H1 (cell line): ENCODE results near the gene PPP1R3C. TPM values are rescaled to one million over a fixed set of nuclear protein-coding genes. Genes with fewer than 3 reads are reported as not detected.

ENCODE experiments used
- CTCF ChIA-PET: fragments of 300-600 bp; sonication (Branson Sonifier 250); formaldehyde crosslinking; loops from one replicate; lab custom pipeline; 2021; ENCODE audit not compliant: partially characterized antibody; lab: Charles Lee
- POLR2A ChIA-PET: fragments of 300-600 bp; sonication (Branson Sonifier 250); formaldehyde crosslinking; loops from one replicate; lab custom pipeline; 2021; ENCODE audit warnings: inconsistent platforms; ENCODE audit not compliant: partially characterized antibody; lab: Charles Lee
- DNase-seq, 2 experiments: peaks; one replicate each; pipeline versions ENCODE4 v3.0.0 to v3.0.0-alpha.2; 2010 to 2022; ENCODE audit warnings: low spot score in 2 of 2, low read depth in 1 of 2, mixed read lengths in 1 of 2
- FAIRE-seq: peaks from 2 replicates; lab custom pipeline; 2011; peaks lifted over from hg19 to GRCh38; lab: Jason Lieb, UNC
- H2AFZ ChIP-seq: 2 replicates; pipeline ENCODE4 v1.8.1; 2012; ENCODE audit warnings: low read length, inconsistent platforms
- H2AK5ac ChIP-seq: 2 replicates; pipeline ENCODE4 v1.6.1; 2013; ENCODE audit warnings: low read depth, low read length
- H2BK120ac ChIP-seq: replicated peaks from 2 replicates; pipeline ENCODE3; 2013; ENCODE audit warnings: low read depth, low read length, inconsistent platforms
- H2BK12ac ChIP-seq: 2 replicates; pipeline ENCODE4 v1.6.1; 2013; ENCODE audit warnings: low read depth, low read length
- H2BK15ac ChIP-seq: 2 replicates; pipeline ENCODE4 v1.6.1; 2013; ENCODE audit warnings: low read length
- H2BK20ac ChIP-seq: 2 replicates; pipeline ENCODE4 v1.6.1; 2013; ENCODE audit warnings: low read length
- H2BK5ac ChIP-seq: 2 replicates; pipeline ENCODE4 v1.6.1; 2013; ENCODE audit warnings: low read depth, low read length
- H3K14ac ChIP-seq: 2 replicates; pipeline ENCODE4 v1.6.1; 2013; ENCODE audit warnings: inconsistent platforms; ENCODE audit not compliant: insufficient read length
- H3K18ac ChIP-seq: 2 replicates; pipeline ENCODE4 v1.6.1; 2013; ENCODE audit warnings: low read length; ENCODE audit errors: extremely low read depth
- H3K23ac ChIP-seq: 2 replicates; pipeline ENCODE4 v1.6.1; 2013; ENCODE audit warnings: inconsistent platforms; ENCODE audit not compliant: insufficient read length
- H3K23me2 ChIP-seq: 2 replicates; pipeline ENCODE4 v1.6.1; 2013; ENCODE audit warnings: low read depth, low read length
- H3K27ac ChIP-seq: 2 replicates; pipeline ENCODE4 v1.6.1; 2011; ENCODE audit warnings: low read depth, low read length, inconsistent platforms
- H3K27me3 ChIP-seq, 4 experiments: replicated peaks in 1 of 4; 1 replicate in 1 of 4; 2 replicates in 3 of 4; pipeline versions ENCODE4 v1.6.1 to v1.8.1; 2011 to 2013; ENCODE audit warnings: low read length in 3 of 4, mild to moderate bottlenecking in 3 of 4, inconsistent platforms in 2 of 4, mixed read lengths in 2 of 4, moderate library complexity in 1 of 4; ENCODE audit not compliant: control insufficient read depth in 3 of 4, insufficient read depth in 3 of 4; ENCODE audit errors: extremely low read depth in 1 of 4
- H3K36me3 ChIP-seq, 4 experiments: 2 replicates each; pipeline versions ENCODE4 v1.6.1 to v1.8.1; 2011 to 2013; ENCODE audit warnings: mild to moderate bottlenecking in 4 of 4, low read length in 3 of 4, moderate library complexity in 2 of 4, control low read depth in 1 of 4, inconsistent platforms in 1 of 4; ENCODE audit not compliant: insufficient read depth in 4 of 4, control insufficient read depth in 2 of 4
- H3K4ac ChIP-seq: replicated peaks from 2 replicates; pipeline ENCODE3; 2013; ENCODE audit warnings: low read length, low read depth, mixed read lengths, inconsistent platforms; ENCODE audit not compliant: insufficient read length
- H3K4me1 ChIP-seq, 4 experiments: replicated peaks in 1 of 4; 1 replicate in 1 of 4; 2 replicates in 3 of 4; pipeline versions ENCODE4 v1.6.1 to v1.8.1; 2011 to 2013; ENCODE audit warnings: low read length in 3 of 4, inconsistent platforms in 2 of 4, mixed read lengths in 1 of 4; ENCODE audit not compliant: insufficient read depth in 4 of 4, control insufficient read depth in 3 of 4
- H3K4me2 ChIP-seq, 2 experiments: 2 replicates each; pipeline versions ENCODE4 v1.6.1 to v1.8.1; 2011 to 2013; ENCODE audit warnings: low read depth in 2 of 2, low read length in 2 of 2, control low read depth in 1 of 2, inconsistent platforms in 1 of 2, mild to moderate bottlenecking in 1 of 2; ENCODE audit not compliant: insufficient read depth in 1 of 2
- H3K4me3 ChIP-seq, 4 experiments: fragments of 200-600, 300-600 bp in 1 of 4; sonication (generic), shearing (Covaris generic), sonication (Bioruptor Twin) in 1 of 4; 2 replicates each; pipeline versions ENCODE4 v1.5.1 to v1.8.1; 2011 to 2016; ENCODE audit warnings: low read length in 4 of 4, low read depth in 3 of 4, control low read depth in 2 of 4, inconsistent platforms in 2 of 4, mild to moderate bottlenecking in 2 of 4, mixed read lengths in 1 of 4, moderate library complexity in 1 of 4; ENCODE audit not compliant: insufficient read depth in 2 of 4; ENCODE audit errors: extremely low read depth in 1 of 4
- H3K56ac ChIP-seq: replicated peaks from 2 replicates; pipeline ENCODE3; 2013; ENCODE audit warnings: low read depth, mild to moderate bottlenecking, mixed read lengths, low read length, inconsistent platforms; ENCODE audit not compliant: insufficient read length
- H3K79me1 ChIP-seq: 2 replicates; pipeline ENCODE4 v1.6.1; 2013; ENCODE audit warnings: low read depth, low read length, control low read depth
- H3K79me2 ChIP-seq, 2 experiments: 2 replicates each; pipeline versions ENCODE4 v1.6.1 to v1.8.1; 2012 to 2013; ENCODE audit warnings: low read length in 2 of 2, mild to moderate bottlenecking in 2 of 2, inconsistent platforms in 1 of 2; ENCODE audit not compliant: insufficient read depth in 2 of 2, control insufficient read depth in 1 of 2
- H3K9ac ChIP-seq, 4 experiments: replicated peaks in 1 of 4; 1 replicate in 1 of 4; 2 replicates in 3 of 4; pipeline versions ENCODE4 v1.6.1 to v1.8.1; 2011 to 2013; ENCODE audit warnings: low read depth in 3 of 4, low read length in 3 of 4, control low read depth in 2 of 4, mild to moderate bottlenecking in 2 of 4, moderate library complexity in 2 of 4, inconsistent platforms in 1 of 4; ENCODE audit errors: extremely low read depth in 1 of 4
- H3K9me3 ChIP-seq, 2 experiments: 2 replicates each; pipeline versions ENCODE4 v1.6.1 to v1.8.1; 2012 to 2013; ENCODE audit warnings: mild to moderate bottlenecking in 2 of 2, moderate library complexity in 2 of 2, control low read depth in 1 of 2, inconsistent platforms in 1 of 2, low read depth in 1 of 2, low read length in 1 of 2, mixed read lengths in 1 of 2; ENCODE audit not compliant: insufficient read depth in 2 of 2
- H4K20me1 ChIP-seq, 2 experiments: replicated peaks in 1 of 2; 2 replicates each; pipeline versions ENCODE3 to v1.8.1; 2011 to 2013; ENCODE audit warnings: inconsistent platforms in 2 of 2, low read length in 2 of 2, mild to moderate bottlenecking in 1 of 2; ENCODE audit not compliant: insufficient read depth in 2 of 2, control insufficient read depth in 1 of 2
- H4K5ac ChIP-seq: 2 replicates; pipeline ENCODE4 v1.6.1; 2013; ENCODE audit warnings: low read length, low read depth, mixed read lengths, inconsistent platforms; ENCODE audit not compliant: insufficient read length
- H4K8ac ChIP-seq: 2 replicates; pipeline ENCODE4 v1.8.0; 2013; ENCODE audit warnings: mild to moderate bottlenecking, moderate library complexity, low read length, inconsistent platforms; ENCODE audit not compliant: insufficient read depth; ENCODE audit errors: extremely low read depth
- H4K91ac ChIP-seq: replicated peaks from 2 replicates; pipeline ENCODE3; 2013; ENCODE audit warnings: low read length, mixed read lengths, inconsistent platforms; ENCODE audit not compliant: insufficient read length
- EZH2 ChIP-seq: fragments of 200-600 bp; sonication (generic); IDR thresholded peaks from 2 replicates; pipeline ENCODE4 v1.7.1; 2012; ENCODE audit warnings: low read depth, mild to moderate bottlenecking, moderate library complexity, low read length, inconsistent platforms; ENCODE audit not compliant: severe bottlenecking
- GTF2F1 ChIP-seq: IDR thresholded peaks from 2 replicates; pipeline ENCODE4 v1.6.1; 2012; ENCODE audit warnings: low read depth, low read length, improper control_type of control experiment, borderline replicate concordance
- HDAC2 ChIP-seq, 2 experiments: fragments of 300-600 bp in 1 of 2; sonication (generic) in 1 of 2; IDR thresholded peaks; 2 replicates each; pipeline ENCODE4 v1.6.1; 2011 to 2012; ENCODE audit warnings: low read depth in 2 of 2, low read length in 2 of 2, mild to moderate bottlenecking in 2 of 2, moderate library complexity in 2 of 2, borderline replicate concordance in 1 of 2, inconsistent platforms in 1 of 2
- NRF1 ChIP-seq: IDR thresholded peaks from 2 replicates; pipeline ENCODE4 v1.6.1; 2011; ENCODE audit warnings: mild to moderate bottlenecking, low read depth, low read length, improper control_type of control experiment
- PHF8 ChIP-seq: fragments of 200-600 bp; sonication (generic); conservative IDR thresholded peaks from 2 replicates; pipeline ENCODE4 v1.7.1; 2012; ENCODE audit warnings: low read depth, mild to moderate bottlenecking, inconsistent platforms, low read length, moderate library complexity
- POLR2A ChIP-seq, 2 experiments: IDR thresholded peaks; 1 replicate in 1 of 2; 2 replicates in 1 of 2; pipeline ENCODE4 v1.6.1; 2011; ENCODE audit warnings: low read depth in 2 of 2, low read length in 2 of 2, mild to moderate bottlenecking in 2 of 2; ENCODE audit errors: control extremely low read depth in 1 of 2
- SIRT6 ChIP-seq: IDR thresholded peaks from one replicate; pipeline ENCODE4 v1.7.1; 2012; ENCODE audit warnings: low read length, inconsistent platforms
- SRF ChIP-seq: IDR thresholded peaks from 2 replicates; pipeline ENCODE4 v1.6.1; 2011; ENCODE audit warnings: mild to moderate bottlenecking, low read depth, low read length, moderate library complexity
- SUZ12 ChIP-seq: fragments of 200-600 bp; sonication (generic); IDR thresholded peaks from 2 replicates; pipeline ENCODE4 v1.6.1; 2012; ENCODE audit warnings: mild to moderate bottlenecking, inconsistent platforms, low read length, moderate library complexity, mixed read lengths
- TEAD4 ChIP-seq: IDR thresholded peaks from 2 replicates; pipeline ENCODE4 v1.6.1; 2012; ENCODE audit warnings: low read depth, low read length, inconsistent platforms, mixed read lengths
- WGBS, 2 experiments: shearing (Covaris generic) in 1 of 2; methylation state at CpG; one replicate each; pipeline versions ENCODE4 v1.1.6 to v1.1.7; 2013 to 2015; ENCODE audit warnings: low lambda C conversion rate in 2 of 2, mixed read lengths in 2 of 2, inconsistent platforms in 1 of 2, low coverage in 1 of 2, missing lambda C conversion rate in 1 of 2; ENCODE audit not compliant: insufficient replicate concordance in 2 of 2, insufficient coverage in 1 of 2, insufficient read length in 1 of 2; ENCODE audit errors: extremely low coverage in 1 of 2, missing lambda C conversion rate in 1 of 2; 5-methylcytosine and 5-hydroxymethylcytosine counted together
- polyA plus RNA-seq, 7 experiments: library from polyadenylated mRNA; depleted of rRNA in 3 of 7; stranded (reverse) in 5 of 7; unstranded in 2 of 7; fragments of >200 nt in 5 of 7; fragments of 200-250 nt in 2 of 7; gene quantifications; 1 replicate in 5 of 7; 2 replicates in 1 of 7; 4 replicates in 1 of 7; pipeline versions ENCODE4 v1.2.1 to v1.2.3, GENCODE V29; 2011 to 2013; ENCODE audit warnings: missing spikeins in 2 of 7, mixed read lengths in 2 of 7
- total RNA-seq: library from RNA; stranded (reverse); fragmentation: NEBNext Ultra II Directional; extraction: Animal tissue kit (Norgen Biotek cat#: 25700); gene quantifications from 2 replicates; pipeline ENCODE4 v1.2.1, GENCODE V29; 2021
- TF ChIP-seq, protein P1 (sequence below), 3 experiments: IDR thresholded peaks; 1 replicate in 2 of 3; 2 replicates in 1 of 3; pipeline versions ENCODE4 v1.5.1 to v1.6.1; 2011; ENCODE audit warnings: low read length in 3 of 3, mild to moderate bottlenecking in 3 of 3, inconsistent platforms in 2 of 3, low read depth in 1 of 3, moderate library complexity in 1 of 3; ENCODE audit not compliant: insufficient read depth in 1 of 3; ENCODE audit errors: control extremely low read depth in 1 of 3

Gene PPP1R3C
- total and polyA plus RNA-seq, 2 of the 8 experiments (the other 6 are each of a cell fraction or from before 2014, with no cell fraction given), result 1.3 TPM

DNA sequence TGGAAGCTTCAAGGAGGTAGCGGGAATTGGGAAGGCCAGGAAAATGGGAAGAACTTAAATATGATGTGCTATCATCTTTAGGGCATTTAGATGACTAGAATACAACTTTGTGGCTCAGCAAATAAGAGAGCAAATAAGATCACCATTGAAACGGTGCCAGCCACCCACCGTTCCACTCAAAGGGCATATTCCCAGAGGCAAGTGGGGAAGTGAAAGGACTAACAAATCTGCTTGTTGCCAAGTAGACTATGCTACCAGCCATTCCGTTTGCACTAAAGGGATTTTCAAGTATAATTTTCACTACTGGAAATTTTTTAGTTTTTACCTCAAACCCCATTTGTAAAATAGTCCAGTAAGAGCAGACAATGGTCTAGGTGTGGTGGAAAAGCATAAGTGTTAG is 4.0 kb upstream of the PPP1R3C start:
- no peak for FAIRE-seq
- no peaks in the 10 kb centered on the region for H4K20me1 ChIP-seq
- H3K79me1 ChIP-seq, result no peaks in the 10 kb centered on the region
- no peak overlapping the region for H2BK12ac ChIP-seq
- no peak overlapping the region for H2BK20ac ChIP-seq
- H3K36me3 ChIP-seq, result no peaks in the 10 kb centered on the region
- DNase-seq, result no peak
- no peak overlapping the region for H2BK5ac ChIP-seq
- no peak overlapping the region for H3K4me2 ChIP-seq
- POLR2A ChIA-PET, result no interaction called here
- no peak overlapping the region for H3K9ac ChIP-seq
- H4K91ac ChIP-seq, result no peak overlapping the region
- no peak overlapping the region for H2BK120ac ChIP-seq
- no peak overlapping the region for H3K4me3 ChIP-seq
- H3K23me2 ChIP-seq, result peaks cover 3% of the 10 kb centered on the region; the same call in 1 of the 2 replicates
- no peaks in the 10 kb centered on the region for H3K9me3 ChIP-seq
- no peak overlapping the region for H2AK5ac ChIP-seq
- H3K14ac ChIP-seq, result no peak overlapping the region
- 93% methylated on average over 4 of the region's 4 CpGs; no CpG with 5 or more reads in 1 of the 2 experiments for WGBS, 2 experiments
- H3K18ac ChIP-seq, result no peak overlapping the region
- H3K23ac ChIP-seq, result no peak overlapping the region
- peaks cover 0 to 3% (median 3%) of the 10 kb centered on the region in 4 experiments; a peak in 2 of 7 replicates for H3K4me1 ChIP-seq
- no peak overlapping the region for H2BK15ac ChIP-seq
- H2AFZ ChIP-seq, result no peak overlapping the region
- H4K5ac ChIP-seq, result no peak overlapping the region
- no peak overlapping the region for H3K4ac ChIP-seq
- H3K79me2 ChIP-seq, result no peaks in the 10 kb centered on the region
- peaks cover 3 to 25% (median 20%) of the 10 kb centered on the region in 4 experiments for H3K27me3 ChIP-seq
- CTCF ChIA-PET, result interaction anchor here (0.8 to 6.4 kb wide), 16 partner anchors 10 to 338 kb away, joined by 3 to 82 read pairs (median 11); no protein-coding TSS in a partner anchor
- H4K8ac ChIP-seq, result no peak overlapping the region
- no peak overlapping the region for H3K56ac ChIP-seq
- no peak overlapping the region for H3K27ac ChIP-seq
- TF ChIP-seq, protein P1, sequence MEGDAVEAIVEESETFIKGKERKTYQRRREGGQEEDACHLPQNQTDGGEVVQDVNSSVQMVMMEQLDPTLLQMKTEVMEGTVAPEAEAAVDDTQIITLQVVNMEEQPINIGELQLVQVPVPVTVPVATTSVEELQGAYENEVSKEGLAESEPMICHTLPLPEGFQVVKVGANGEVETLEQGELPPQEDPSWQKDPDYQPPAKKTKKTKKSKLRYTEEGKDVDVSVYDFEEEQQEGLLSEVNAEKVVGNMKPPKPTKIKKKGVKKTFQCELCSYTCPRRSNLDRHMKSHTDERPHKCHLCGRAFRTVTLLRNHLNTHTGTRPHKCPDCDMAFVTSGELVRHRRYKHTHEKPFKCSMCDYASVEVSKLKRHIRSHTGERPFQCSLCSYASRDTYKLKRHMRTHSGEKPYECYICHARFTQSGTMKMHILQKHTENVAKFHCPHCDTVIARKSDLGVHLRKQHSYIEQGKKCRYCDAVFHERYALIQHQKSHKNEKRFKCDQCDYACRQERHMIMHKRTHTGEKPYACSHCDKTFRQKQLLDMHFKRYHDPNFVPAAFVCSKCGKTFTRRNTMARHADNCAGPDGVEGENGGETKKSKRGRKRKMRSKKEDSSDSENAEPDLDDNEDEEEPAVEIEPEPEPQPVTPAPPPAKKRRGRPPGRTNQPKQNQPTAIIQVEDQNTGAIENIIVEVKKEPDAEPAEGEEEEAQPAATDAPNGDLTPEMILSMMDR (IDR thresholded peaks at IDR 0.05; ENCODE audit: control extremely low read depth in 1 of 3, insufficient read depth in 1 of 3, low read depth in 1 of 3, low read length in 3 of 3), result no peak
- TF ChIP-seq HDAC2 (IDR thresholded peaks at IDR 0.05; ENCODE audit: borderline replicate concordance in 1 of 2, low read depth in 2 of 2, low read length in 2 of 2) (no peak), SIRT6 (no peak), TEAD4 (no peak), SUZ12 (no peak), POLR2A (IDR thresholded peaks at IDR 0.05; ENCODE audit: control extremely low read depth in 1 of 2, low read depth in 2 of 2, low read length in 2 of 2) (no peak), GTF2F1 (no peak), SRF (no peak), PHF8 (no peak), EZH2 (no peak), NRF1 (no peak)
